SK-N-SH (cell line): ENCODE results near the gene TRAF7. TPM values are rescaled to one million over a fixed set of nuclear protein-coding genes. Genes with fewer than 3 reads are reported as not detected.

Source experiments
- CTCF ChIA-PET: fragments of 300-600, 350-600 bp; formaldehyde crosslinking; extraction: SDS; loops from one replicate; lab custom pipeline; 2021; lab: Yijun Ruan, JAX
- POLR2A ChIA-PET: fragments of 350-600 bp; sonication (Branson Sonifier 250); formaldehyde crosslinking; extraction: SDS; loops from one replicate; lab custom pipeline; 2020; ENCODE audit warnings: antibody characterized with exemption, inconsistent platforms; lab: Yijun Ruan, JAX
- DNase-seq: peaks from one replicate; pipeline ENCODE4 v3.0.0; 2012
- H2AFZ ChIP-seq: fragments of 200-600 bp; sonication (generic); 2 replicates; pipeline ENCODE4 v1.8.1; 2016; ENCODE audit warnings: antibody characterized with exemption, mild to moderate bottlenecking, low read depth
- H3F3A ChIP-seq: fragments of 200-600 bp; sonication (generic); replicated peaks from 2 replicates; pipeline ENCODE3; 2016; ENCODE audit warnings: antibody characterized with exemption, mild to moderate bottlenecking; ENCODE audit not compliant: insufficient read depth
- H3K27ac ChIP-seq, 2 experiments: fragments of 200-500 bp in 1 of 2; fragments of 200-600 bp in 1 of 2; sonication (Bioruptor generic) in 1 of 2; sonication (generic), shearing (Covaris generic) in 1 of 2; 2 replicates each; pipeline versions ENCODE4 v1.5.1 to v1.6.1; 2014 to 2016; ENCODE audit warnings: low read depth in 2 of 2, inconsistent platforms in 1 of 2, low read length in 1 of 2, mild to moderate bottlenecking in 1 of 2, mixed read lengths in 1 of 2
- H3K27me3 ChIP-seq: fragments of 200-600 bp; sonication (generic), shearing (Covaris generic); 2 replicates; pipeline ENCODE4 v1.6.1; 2016; ENCODE audit warnings: mixed run types; ENCODE audit not compliant: insufficient read depth
- H3K36me3 ChIP-seq, 2 experiments: fragments of 200-500 bp in 1 of 2; fragments of 200-600 bp in 1 of 2; sonication (Bioruptor generic) in 1 of 2; sonication (generic) in 1 of 2; replicated peaks in 1 of 2; 2 replicates each; pipeline versions ENCODE3 to v1.5.1; 2014 to 2016; ENCODE audit warnings: low read length in 1 of 2, mild to moderate bottlenecking in 1 of 2; ENCODE audit not compliant: insufficient read depth in 2 of 2, control insufficient read depth in 1 of 2
- H3K4me1 ChIP-seq, 2 experiments: fragments of 200-500 bp in 1 of 2; fragments of 200-600 bp in 1 of 2; sonication (Bioruptor generic) in 1 of 2; sonication (generic), shearing (Covaris generic) in 1 of 2; 2 replicates each; pipeline versions ENCODE4 v1.5.1 to v1.6.1; 2014 to 2016; ENCODE audit warnings: low read depth in 1 of 2, low read length in 1 of 2, mixed run types in 1 of 2; ENCODE audit not compliant: insufficient read depth in 2 of 2, control insufficient read depth in 1 of 2
- H3K4me2 ChIP-seq: fragments of 200-600 bp; sonication (generic), shearing (Covaris generic); 2 replicates; pipeline ENCODE4 v1.6.1; 2017; ENCODE audit warnings: mixed run types
- H3K4me3 ChIP-seq, 2 experiments: fragments of 200-500 bp in 1 of 2; fragments of 200-600 bp in 1 of 2; sonication (Bioruptor generic) in 1 of 2; sonication (generic), shearing (Covaris generic) in 1 of 2; 2 replicates each; pipeline versions ENCODE4 v1.5.1 to v1.8.1; 2014 to 2016; ENCODE audit warnings: low read depth in 2 of 2, inconsistent platforms in 1 of 2, low read length in 1 of 2, mild to moderate bottlenecking in 1 of 2, mixed read lengths in 1 of 2, moderate library complexity in 1 of 2
- H3K79me2 ChIP-seq: fragments of 200-600 bp; sonication (generic); 2 replicates; pipeline ENCODE4 v1.8.1; 2017; ENCODE audit warnings: mild to moderate bottlenecking; ENCODE audit not compliant: insufficient read depth
- H3K9ac ChIP-seq: fragments of 200-600 bp; sonication (generic); 2 replicates; pipeline ENCODE4 v1.6.1; 2017; ENCODE audit warnings: mixed run types
- H3K9me2 ChIP-seq: fragments of 200-600 bp; sonication (generic); 2 replicates; pipeline ENCODE4 v1.6.1; 2017; ENCODE audit warnings: mixed run types
- H3K9me3 ChIP-seq: fragments of 200-600 bp; sonication (generic); 2 replicates; pipeline ENCODE4 v1.6.1; 2017; ENCODE audit warnings: mixed run types, mild to moderate bottlenecking, moderate library complexity
- H4K20me1 ChIP-seq: fragments of 200-600 bp; sonication (generic); 2 replicates; pipeline ENCODE4 v1.6.1; 2017; ENCODE audit warnings: mild to moderate bottlenecking, mixed run types; ENCODE audit not compliant: insufficient read depth
- EP300 ChIP-seq, 2 experiments: IDR thresholded peaks; 2 replicates each; pipeline versions ENCODE4 v1.4.0 to v1.6.1; 2012; ENCODE audit warnings: borderline replicate concordance in 1 of 2, low read depth in 1 of 2, low read length in 1 of 2
- EZH2phosphoT487 ChIP-seq: fragments of 200-600 bp; sonication (generic); IDR thresholded peaks from 2 replicates; pipeline ENCODE4 v1.6.1; 2017; ENCODE audit warnings: low read depth, mixed run types, mild to moderate bottlenecking, antibody characterized with exemption, moderate library complexity, borderline replicate concordance
- FOSL2 ChIP-seq: IDR thresholded peaks from 2 replicates; pipeline ENCODE4 v1.4.0; 2012; ENCODE audit warnings: low read depth, mild to moderate bottlenecking, moderate library complexity, borderline replicate concordance
- FOXJ3 ChIP-seq: sonication (generic); formaldehyde crosslinking; IDR thresholded peaks from 2 replicates; pipeline ENCODE4 v1.5.1; 2020; ENCODE audit warnings: mild to moderate bottlenecking, missing genetic modification reagents
- FOXM1 ChIP-seq: IDR thresholded peaks from 2 replicates; pipeline ENCODE4 v1.4.0; 2012; ENCODE audit warnings: low read depth, mild to moderate bottlenecking
- GABPA ChIP-seq: IDR thresholded peaks from 2 replicates; pipeline ENCODE4 v1.4.0; 2012; ENCODE audit warnings: low read depth, mild to moderate bottlenecking
- GATA2 ChIP-seq: sonication (generic); formaldehyde crosslinking; IDR thresholded peaks from 2 replicates; pipeline ENCODE4 v1.5.0; 2020; ENCODE audit warnings: mild to moderate bottlenecking, missing genetic modification reagents
- MEF2A ChIP-seq: IDR thresholded peaks from 2 replicates; pipeline ENCODE4 v1.4.0; 2012; ENCODE audit warnings: low read depth, borderline replicate concordance
- NFIC ChIP-seq: IDR thresholded peaks from 2 replicates; pipeline ENCODE4 v1.4.0; 2012; ENCODE audit warnings: borderline replicate concordance
- POLR2AphosphoS5 ChIP-seq: IDR thresholded peaks from 2 replicates; pipeline ENCODE4 v1.6.1; 2012; ENCODE audit warnings: low read depth, low read length
- RAD21 ChIP-seq: IDR thresholded peaks from 2 replicates; pipeline ENCODE4 v1.6.1; 2012; ENCODE audit warnings: mild to moderate bottlenecking, low read length
- RFX5 ChIP-seq: IDR thresholded peaks from 2 replicates; pipeline ENCODE4 v1.6.1; 2012; ENCODE audit warnings: mild to moderate bottlenecking, improper control_type of control experiment, low read length
- RXRA ChIP-seq: IDR thresholded peaks from 2 replicates; pipeline ENCODE4 v1.4.0; 2012; ENCODE audit warnings: low read depth, mild to moderate bottlenecking, borderline replicate concordance
- SIN3A ChIP-seq: IDR thresholded peaks from 2 replicates; pipeline ENCODE4 v1.6.1; 2012; ENCODE audit warnings: low read depth, mild to moderate bottlenecking, low read length, moderate library complexity, borderline replicate concordance
- TAF1 ChIP-seq: IDR thresholded peaks from 2 replicates; pipeline ENCODE4 v1.6.1; 2012; ENCODE audit warnings: low read depth, mild to moderate bottlenecking, low read length, moderate library complexity, borderline replicate concordance
- TCF12 ChIP-seq: IDR thresholded peaks from 2 replicates; pipeline ENCODE4 v1.4.0; 2012
- TEAD4 ChIP-seq: IDR thresholded peaks from 2 replicates; pipeline ENCODE4 v1.4.0; 2012; ENCODE audit warnings: mild to moderate bottlenecking, borderline replicate concordance; ENCODE audit not compliant: insufficient read depth
- YY1 ChIP-seq: IDR thresholded peaks from 2 replicates; pipeline ENCODE4 v1.4.0; 2012; ENCODE audit warnings: low read depth, mild to moderate bottlenecking
- WGBS: methylation state at CpG from one replicate; pipeline ENCODE4 v1.1.6; 2017; ENCODE audit warnings: low lambda C conversion rate; 5-methylcytosine and 5-hydroxymethylcytosine counted together
- polyA plus RNA-seq, 3 experiments: library from polyadenylated mRNA; depleted of rRNA; stranded (reverse); fragments of >200 nt; gene quantifications; 2 replicates each; pipeline ENCODE4 v1.2.3, GENCODE V29; 2012
- TF ChIP-seq, protein P1 (sequence below): IDR thresholded peaks from 2 replicates; pipeline ENCODE4 v1.4.0; 2012; ENCODE audit warnings: low read depth
- TF ChIP-seq, protein P2 (sequence below): fragments of 200-600 bp; sonication (generic); IDR thresholded peaks from 2 replicates; pipeline ENCODE4 v1.6.1; 2017; ENCODE audit warnings: antibody characterized with exemption, mild to moderate bottlenecking, moderate library complexity

The TRAF7 gene
- polyA plus RNA-seq, 1 of the 3 experiments (the other 2 are of a cell fraction), result 73.0 TPM

DNA sequence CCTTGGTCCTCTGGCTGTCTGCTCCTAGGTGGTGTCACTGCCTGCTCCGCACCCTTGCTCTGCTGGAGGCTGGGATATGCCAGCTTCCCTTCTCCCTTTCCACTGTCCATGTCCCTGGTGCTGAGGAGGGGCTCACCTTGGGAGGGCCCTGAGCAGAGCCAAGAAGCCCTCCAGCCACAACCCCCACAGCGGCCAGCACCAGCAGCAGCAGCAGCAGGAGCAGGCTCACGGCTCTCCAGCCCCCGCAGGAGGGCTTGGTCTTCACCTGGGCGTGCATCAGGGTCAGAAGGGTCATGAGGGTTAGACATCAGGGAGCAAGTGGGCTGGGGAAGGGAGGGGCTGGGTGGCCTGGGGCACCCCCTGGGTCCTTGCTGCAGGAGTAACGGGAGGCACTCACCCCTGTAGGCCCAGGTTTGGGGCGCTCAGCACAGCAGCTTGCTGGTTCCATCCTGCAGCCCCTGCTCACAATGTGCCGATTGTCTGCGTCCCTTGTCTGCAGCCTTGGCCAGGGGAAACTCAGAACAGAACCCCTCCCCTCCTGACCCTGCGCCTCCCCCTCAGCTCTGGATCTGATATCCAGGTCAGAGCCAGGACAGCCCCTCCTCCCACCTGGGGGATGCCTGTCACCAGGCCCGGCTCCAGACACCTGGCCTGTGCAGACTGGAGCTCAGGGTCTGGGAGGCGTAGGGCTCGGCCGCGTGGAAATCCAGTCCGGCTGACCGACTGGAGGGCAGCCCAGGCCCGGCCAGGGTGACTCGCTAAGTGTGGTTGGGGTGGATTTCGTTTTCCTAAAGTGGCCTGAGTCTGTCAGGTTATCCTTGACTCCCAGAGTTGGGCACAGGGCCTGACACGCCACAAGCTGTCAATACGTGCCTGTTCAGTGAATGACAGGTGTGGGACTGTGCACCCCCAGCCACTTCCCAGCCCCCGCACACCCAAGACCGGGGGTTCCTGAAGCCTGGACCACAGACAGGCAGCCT lies 55.1 kb downstream of the TRAF7 start, which contains the start of gene BRICD5:
BRICD5 (minus strand) TSS at position 478 of the 980 bp plus-strand sequence; CDS start at position 448, 30 bp downstream.
- CTCF ChIA-PET, result interaction anchor here (0.8 to 2.0 kb wide), 2 partner anchors 16 to 40 kb away, joined by 4 to 9 read pairs; partner anchors contain the start of gene ECI1
- no peak for DNase-seq
- Histone ChIP-seq H3K79me2 (peaks cover 33% of the 10 kb centered on the region), H3K4me2 (no peak within 1 kb of the TSS), H4K20me1 (peaks cover 11% of the 10 kb centered on the region; the same call in 1 of the 2 replicates), H3K9me2 (no peaks in the 10 kb centered on the region), H3F3A (peaks cover 4% of the 10 kb centered on the region), H3K27ac (no peak within 1 kb of the TSS; a peak in 1 of 4 replicates), H2AFZ (no peak within 1 kb of the TSS), H3K9me3 (no peaks in the 10 kb centered on the region), H3K4me3 (no peak within 1 kb of the TSS), H3K27me3 (no peaks in the 10 kb centered on the region), H3K36me3 (peaks cover 0 to 36% of the 10 kb centered on the region in 2 experiments), H3K4me1 (peaks cover 11 to 36% of the 10 kb centered on the region in 2 experiments; a peak in 2 of 4 replicates), H3K9ac (no peak within 1 kb of the TSS)
- POLR2A ChIA-PET, result interaction anchor here (0.6 kb wide), 1 partner anchor 12 kb away, joined by 8 read pairs; no protein-coding TSS in a partner anchor
- whole genome bisulfite sequencing, result 87% methylated on average over 13 of the region's 24 CpGs
- no peak for TF ChIP-seq YY1
- no peak for TF ChIP-seq TCF12
- no peak for TF ChIP-seq RAD21
- TF ChIP-seq POLR2AphosphoS5, result 0 out of 2 replicates have a peak, but pooled peaks have one; percentile 14
- no peak for TF ChIP-seq FOXM1
- no peak for TF ChIP-seq GABPA
- no peak for TF ChIP-seq TAF1
- no peak for TF ChIP-seq RXRA

DNA sequence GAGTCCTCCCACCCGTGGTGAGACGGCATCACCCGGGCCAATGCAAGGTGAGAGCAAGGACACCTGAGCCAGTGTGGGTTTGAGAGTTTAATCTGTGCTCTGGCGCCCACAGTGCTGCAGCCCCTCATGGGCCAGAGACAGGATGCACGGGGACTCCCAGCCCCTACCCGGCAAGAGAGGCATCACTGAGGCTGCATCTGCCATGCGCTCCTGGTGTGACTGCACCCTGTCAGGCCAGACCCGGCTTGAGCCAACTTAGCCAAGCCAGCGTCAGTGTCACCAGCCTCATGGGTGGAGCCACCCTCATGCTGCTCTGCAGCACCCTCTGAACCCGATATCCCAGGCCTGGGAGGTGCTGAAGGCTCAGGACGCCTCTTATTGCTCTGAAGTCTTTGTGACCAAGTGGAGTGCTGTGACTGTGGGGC lies 56.4 kb downstream of the TRAF7 start:
- Histone ChIP-seq H3K4me2 (peak overlapping the region; percentile 92; the same call in 1 of the 2 replicates), H3K36me3 (peaks cover 0 to 36% of the 10 kb centered on the region in 2 experiments)
- POLR2A ChIA-PET, result no interaction called here

More for the DNA sequence above, 56.4 kb downstream of the TRAF7 start:
- H3F3A ChIP-seq, result peaks cover 4% of the 10 kb centered on the region
- no peaks in the 10 kb centered on the region for H3K27me3 ChIP-seq
- H3K9ac ChIP-seq, result no peak overlapping the region
- H2AFZ ChIP-seq, result no peak overlapping the region
- H3K27ac ChIP-seq, result no peak overlapping the region; a peak in 1 of 4 replicates
- peaks cover 11 to 25% of the 10 kb centered on the region in 2 experiments; a peak in 2 of 4 replicates for H3K4me1 ChIP-seq
- no peaks in the 10 kb centered on the region for H3K9me2 ChIP-seq
- no peak for TF ChIP-seq GABPA
- no peak for TF ChIP-seq GATA2 (CRISPR knock-in tag)
- no peak for TF ChIP-seq EP300 (IDR thresholded peaks at IDR 0.05; ENCODE audit: borderline replicate concordance in 1 of 2, low read depth in 1 of 2, low read length in 1 of 2)
- no peak for TF ChIP-seq NFIC
- no peak for TF ChIP-seq SIN3A
- no peak for TF ChIP-seq TEAD4
- no peak for TF ChIP-seq FOSL2
- TF ChIP-seq, protein P1, sequence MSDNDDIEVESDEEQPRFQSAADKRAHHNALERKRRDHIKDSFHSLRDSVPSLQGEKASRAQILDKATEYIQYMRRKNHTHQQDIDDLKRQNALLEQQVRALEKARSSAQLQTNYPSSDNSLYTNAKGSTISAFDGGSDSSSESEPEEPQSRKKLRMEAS, result no peak
- TF ChIP-seq, protein P2, sequence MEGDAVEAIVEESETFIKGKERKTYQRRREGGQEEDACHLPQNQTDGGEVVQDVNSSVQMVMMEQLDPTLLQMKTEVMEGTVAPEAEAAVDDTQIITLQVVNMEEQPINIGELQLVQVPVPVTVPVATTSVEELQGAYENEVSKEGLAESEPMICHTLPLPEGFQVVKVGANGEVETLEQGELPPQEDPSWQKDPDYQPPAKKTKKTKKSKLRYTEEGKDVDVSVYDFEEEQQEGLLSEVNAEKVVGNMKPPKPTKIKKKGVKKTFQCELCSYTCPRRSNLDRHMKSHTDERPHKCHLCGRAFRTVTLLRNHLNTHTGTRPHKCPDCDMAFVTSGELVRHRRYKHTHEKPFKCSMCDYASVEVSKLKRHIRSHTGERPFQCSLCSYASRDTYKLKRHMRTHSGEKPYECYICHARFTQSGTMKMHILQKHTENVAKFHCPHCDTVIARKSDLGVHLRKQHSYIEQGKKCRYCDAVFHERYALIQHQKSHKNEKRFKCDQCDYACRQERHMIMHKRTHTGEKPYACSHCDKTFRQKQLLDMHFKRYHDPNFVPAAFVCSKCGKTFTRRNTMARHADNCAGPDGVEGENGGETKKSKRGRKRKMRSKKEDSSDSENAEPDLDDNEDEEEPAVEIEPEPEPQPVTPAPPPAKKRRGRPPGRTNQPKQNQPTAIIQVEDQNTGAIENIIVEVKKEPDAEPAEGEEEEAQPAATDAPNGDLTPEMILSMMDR, result no peak
- no peak for TF ChIP-seq TAF1
- TF ChIP-seq EZH2phosphoT487, result no peak
- no peak for TF ChIP-seq YY1
- TF ChIP-seq FOXJ3, result no peak
- TF ChIP-seq RFX5, result no peak
- TF ChIP-seq TCF12, result no peak
- no peak for TF ChIP-seq MEF2A
- no peak for TF ChIP-seq RXRA
- CTCF ChIA-PET, result interaction anchor here (1.2 to 2.0 kb wide), 2 partner anchors 17 kb away, joined by 4 to 9 read pairs; no protein-coding TSS in a partner anchor
- H3K79me2 ChIP-seq, result peaks cover 23% of the 10 kb centered on the region
- peaks cover 11% of the 10 kb centered on the region; the same call in 1 of the 2 replicates for H4K20me1 ChIP-seq
- WGBS, result no CpG with 5 or more reads among the region's 11 CpGs
- H3K4me3 ChIP-seq, result no peak overlapping the region
- no peaks in the 10 kb centered on the region for H3K9me3 ChIP-seq
- no peak for DNase-seq
